Endothelial cell of umbilical vein (primary cell): ENCODE results near the gene CPNE2. TPM values are rescaled to one million over a fixed set of nuclear protein-coding genes. Genes with fewer than 3 reads are reported as not detected.

Experiments used
- BruUV-seq: library from RNA; stranded (reverse); fragments of 400-500 nt; replicated peaks from 2 replicates; lab custom pipeline; 2021; lab: Mats Ljungman, UMichigan
- CTCF ChIA-PET: fragments of 300-600, 350-600 bp; sonication (Branson Sonifier 250); formaldehyde crosslinking; loops from one replicate; lab custom pipeline; 2021; ENCODE audit warnings: antibody characterized with exemption, inconsistent platforms; lab: Charles Lee
- POLR2A ChIA-PET: fragments of 300-600, 350-600 bp; sonication (Branson Sonifier 250); formaldehyde crosslinking; loops from one replicate; lab custom pipeline; 2021; ENCODE audit warnings: antibody characterized with exemption, inconsistent platforms; lab: Charles Lee
- DNase-seq: peaks from one replicate; pipeline ENCODE4 v3.0.0-alpha.2; 2011; ENCODE audit warnings: low read depth, low spot score
- FAIRE-seq: peaks from 2 replicates; lab custom pipeline; 2011; peaks lifted over from hg19 to GRCh38; lab: Jason Lieb, UNC
- H2AFZ ChIP-seq: 2 replicates; pipeline ENCODE4 v1.6.0; 2012; ENCODE audit warnings: low read depth, low read length, control low read depth, inconsistent platforms
- H3K27ac ChIP-seq: 2 replicates; pipeline ENCODE4 v1.5.1; 2011; ENCODE audit warnings: low read depth, mild to moderate bottlenecking, control low read depth, low read length, moderate library complexity; ENCODE audit not compliant: insufficient read depth
- H3K27me3 ChIP-seq, 2 experiments: 2 replicates each; pipeline versions ENCODE4 v1.6.0 to v1.6.1; 2011; ENCODE audit warnings: low read length in 2 of 2, mixed read lengths in 1 of 2; ENCODE audit not compliant: control insufficient read depth in 2 of 2, insufficient read depth in 2 of 2
- H3K36me3 ChIP-seq, 2 experiments: 2 replicates in 1 of 2; 3 replicates in 1 of 2; pipeline ENCODE4 v1.5.1; 2011; ENCODE audit warnings: low read length in 2 of 2, mild to moderate bottlenecking in 1 of 2, moderate library complexity in 1 of 2; ENCODE audit not compliant: control insufficient read depth in 2 of 2, insufficient read depth in 2 of 2; ENCODE audit errors: extremely low read depth in 1 of 2
- H3K4me1 ChIP-seq: 3 replicates; pipeline ENCODE4 v1.5.1; 2011; ENCODE audit warnings: mild to moderate bottlenecking, low read length; ENCODE audit not compliant: control insufficient read depth, insufficient read depth; ENCODE audit errors: extremely low read depth
- H3K4me2 ChIP-seq: 2 replicates; pipeline ENCODE4 v1.6.1; 2011; ENCODE audit warnings: low read length, control low read depth, mixed read lengths; ENCODE audit not compliant: insufficient read depth
- H3K4me3 ChIP-seq, 3 experiments: fragments of 200-600 bp in 1 of 3; sonication (generic), shearing (Covaris generic) in 1 of 3; replicated peaks in 1 of 3; 2 replicates each; pipeline ENCODE4 v1.5.1; 2011 to 2016; ENCODE audit warnings: control low read depth in 3 of 3, low read length in 3 of 3, mild to moderate bottlenecking in 2 of 3, inconsistent platforms in 1 of 3, low read depth in 1 of 3, moderate library complexity in 1 of 3; ENCODE audit not compliant: insufficient read depth in 1 of 3
- H3K79me2 ChIP-seq: 2 replicates; pipeline ENCODE4 v1.6.0; 2012; ENCODE audit warnings: low read length, inconsistent platforms; ENCODE audit not compliant: control insufficient read depth, insufficient read depth
- H3K9ac ChIP-seq: replicated peaks from 2 replicates; pipeline ENCODE3; 2011; ENCODE audit warnings: low read length, control low read depth; ENCODE audit not compliant: insufficient read depth; ENCODE audit errors: extremely low read depth
- H3K9me1 ChIP-seq: replicated peaks from 3 replicates; pipeline ENCODE4 v1.6.0; 2011; ENCODE audit warnings: mild to moderate bottlenecking, low read length; ENCODE audit not compliant: control insufficient read depth, insufficient read depth; ENCODE audit errors: extremely low read depth
- H3K9me3 ChIP-seq: replicated peaks from 2 replicates; pipeline ENCODE4 v1.5.1; 2012; ENCODE audit warnings: low read length, inconsistent platforms; ENCODE audit not compliant: control insufficient read depth, insufficient read depth
- H4K20me1 ChIP-seq: replicated peaks from 2 replicates; pipeline ENCODE3; 2011; ENCODE audit warnings: mild to moderate bottlenecking, low read length; ENCODE audit not compliant: control insufficient read depth, insufficient read depth; ENCODE audit errors: extremely low read depth
- CTCF ChIP-seq, 2 donors: IDR thresholded peaks; 1 replicate in 1 of 2; 2 replicates in 1 of 2; pipeline ENCODE4 v1.5.1; 2011; ENCODE audit warnings: low read length in 2 of 2, mild to moderate bottlenecking in 2 of 2, moderate library complexity in 2 of 2, control low read depth in 1 of 2, inconsistent platforms in 1 of 2, low read depth in 1 of 2; ENCODE audit not compliant: insufficient read depth in 1 of 2; ENCODE audit errors: extremely low read depth in 1 of 2
- EZH2 ChIP-seq: IDR thresholded peaks from 2 replicates; pipeline ENCODE4 v1.6.1; 2012; ENCODE audit warnings: borderline replicate concordance, low read depth, mild to moderate bottlenecking, moderate library complexity, low read length, inconsistent platforms; ENCODE audit not compliant: severe bottlenecking
- FOS ChIP-seq: IDR thresholded peaks from 2 replicates; pipeline ENCODE4 v1.6.1; 2011; ENCODE audit warnings: mild to moderate bottlenecking, low read length, moderate library complexity, borderline replicate concordance; ENCODE audit not compliant: insufficient read depth
- GATA2 ChIP-seq: IDR thresholded peaks from 2 replicates; pipeline ENCODE4 v1.7.0; 2011; ENCODE audit warnings: low read depth, mild to moderate bottlenecking, moderate library complexity, mixed read lengths, low read length; ENCODE audit not compliant: insufficient read length, insufficient read depth
- JUN ChIP-seq: IDR thresholded peaks from 2 replicates; pipeline ENCODE4 v1.6.1; 2011; ENCODE audit warnings: borderline replicate concordance, low read depth; ENCODE audit not compliant: insufficient read length, insufficient read depth
- MAX ChIP-seq: IDR thresholded peaks from 2 replicates; pipeline ENCODE4 v1.6.1; 2011; ENCODE audit not compliant: insufficient read depth, insufficient read length
- MYC ChIP-seq: IDR thresholded peaks from one replicate; pipeline ENCODE4 v1.6.1; 2011; ENCODE audit warnings: mild to moderate bottlenecking, low read depth, low read length
- POLR2A ChIP-seq: IDR thresholded peaks from 2 replicates; pipeline ENCODE4 v1.6.1; 2012; ENCODE audit warnings: low read depth, mild to moderate bottlenecking, control low read depth, low read length
- POLR2AphosphoS5 ChIP-seq: IDR thresholded peaks from 2 replicates; pipeline ENCODE4 v1.6.1; 2012; ENCODE audit warnings: low read depth, mild to moderate bottlenecking, control low read depth, low read length, moderate library complexity; ENCODE audit not compliant: insufficient read depth
- dilution Hi-C: fragments of 300-500 bp; cut with MboI; formaldehyde crosslinking; loops from one replicate; pipeline ENCODE4 v1.15.0; 2019; ENCODE audit warnings: low sequenced_read_pairs; ENCODE audit not compliant: extremely low pct_ligation_motif_present
- intact Hi-C: fragments of 100-400 bp; cut with micrococcal nuclease; formaldehyde crosslinking; loops from one replicate; pipeline ENCODE4 v1.10.0; 2022
- polyA plus RNA-seq, 4 experiments: library from polyadenylated mRNA; depleted of rRNA in 3 of 4; stranded (reverse) in 3 of 4; unstranded in 1 of 4; fragments of >200 nt; gene quantifications; 2 replicates each; pipeline versions ENCODE4 v1.2.1 to v1.2.3, GENCODE V29; 2011 to 2012; ENCODE audit warnings: missing spikeins in 1 of 4
- total RNA-seq: library from RNA; stranded (reverse); gene quantifications from 2 replicates; pipeline ENCODE4 v1.2.3, GENCODE V29; 2021

CPNE2 gene
- total and polyA plus RNA-seq, 2 donors (not counting 3 experiments of a cell fraction or from before 2014, with no cell fraction given), result 91.9 to 187 TPM

- Histone ChIP-seq H3K4me1 (no peaks in the 10 kb centered on the region), H3K79me2 (no peaks in the 10 kb centered on the region), H3K4me2 (no peak overlapping the region), H3K9ac (no peak overlapping the region), H3K9me3 (no peaks in the 10 kb centered on the region), H3K9me1 (no peaks in the 10 kb centered on the region), H3K27ac (no peak overlapping the region), H3K4me3 (no peak overlapping the region), H3K36me3 (no peaks in the 10 kb centered on the region), H2AFZ (no peak overlapping the region), H4K20me1 (no peaks in the 10 kb centered on the region), H3K27me3 (no peaks in the 10 kb centered on the region)
- ChIA-PET CTCF (interaction anchor here (1.2 to 1.8 kb wide), 2 partner anchors 11 to 27 kb away, joined by 3 to 6 read pairs; partner anchors contain the start of gene CPNE2), POLR2A (no interaction called here)
- no peak for FAIRE-seq
- BruUV-seq, result no TSS peak
- intact Hi-C loops, result no loop called here
- TF ChIP-seq FOS (no peak), EZH2 (no peak), JUN (no peak), POLR2A (no peak), CTCF (IDR thresholded peaks at IDR 0.05; ENCODE audit: extremely low read depth in 1 of 2, insufficient read depth in 1 of 2, low read depth in 1 of 2, low read length in 2 of 2) (no peak), GATA2 (no peak), MAX (no peak), MYC (no peak), POLR2AphosphoS5 (no peak)
- dilution Hi-C loops, result no loop called here
- no peak for DNase-seq
Measured at GRCh38 chr16:57064995-57065394, 27.4 kb upstream of the CPNE2 start.
